HepG2 (cell line): Measurements from ENCODE around the gene PTPRE. TPM values are rescaled to one million over a fixed set of nuclear protein-coding genes. Genes with fewer than 3 reads are reported as not detected.

Source experiments
- ATAC-seq: fragments of 200-7000 bp; cut with Tn5 transposase; 3 replicates; pipeline ENCODE4 v1.9.1; 2020; ENCODE audit warnings: mild to moderate bottlenecking, moderate library complexity
- BruUV-seq: library from RNA; stranded (reverse); fragments of 400-500 nt; replicated peaks from 2 replicates; lab custom pipeline; 2021; lab: Mats Ljungman, UMichigan
- CTCF ChIA-PET: fragments of 300-600 bp; formaldehyde crosslinking; extraction: SDS; loops from one replicate; lab custom pipeline; 2021; ENCODE audit warnings: low total read pairs, inconsistent platforms, low intra/inter-chr PET ratio; lab: Yijun Ruan, JAX
- POLR2A ChIA-PET: fragments of 350-600 bp; sonication (Branson Sonifier 250); formaldehyde crosslinking; loops from one replicate; lab custom pipeline; 2020; ENCODE audit warnings: antibody characterized with exemption, inconsistent platforms; lab: Yijun Ruan, JAX
- DNase-seq: peaks from one replicate; pipeline ENCODE4 v3.0.0-alpha.2; 2015; ENCODE audit warnings: low spot score
- FAIRE-seq: peaks from 3 replicates; lab custom pipeline; 2011; peaks lifted over from hg19 to GRCh38; lab: Jason Lieb, UNC
- H2AFZ ChIP-seq: one replicate; pipeline ENCODE4 v1.6.1; 2011; ENCODE audit warnings: low read length, inconsistent platforms
- H3K27ac ChIP-seq: fragments of 300-600 bp; 3 replicates; pipeline ENCODE4 v1.8.0; 2011; ENCODE audit warnings: mixed run types, mild to moderate bottlenecking, mixed read lengths, low read length, inconsistent platforms; ENCODE audit not compliant: insufficient read depth; ENCODE audit errors: extremely low read length
- H3K27me3 ChIP-seq, 2 experiments: fragments of 200-600 bp in 1 of 2; 2 replicates in 1 of 2; 3 replicates in 1 of 2; pipeline versions ENCODE4 v1.6.0 to v1.8.0; 2011; ENCODE audit warnings: low read length in 2 of 2, mild to moderate bottlenecking in 2 of 2, moderate library complexity in 2 of 2, inconsistent platforms in 1 of 2; ENCODE audit not compliant: insufficient read depth in 2 of 2, control insufficient read depth in 1 of 2
- H3K36me3 ChIP-seq, 2 experiments: fragments of 200-600 bp in 1 of 2; replicated peaks in 1 of 2; 2 replicates in 1 of 2; 3 replicates in 1 of 2; pipeline versions ENCODE4 v1.5.1 to v1.8.0; 2011; ENCODE audit warnings: low read length in 2 of 2, inconsistent platforms in 1 of 2; ENCODE audit not compliant: insufficient read depth in 2 of 2, control insufficient read depth in 1 of 2
- H3K4me1 ChIP-seq: 2 replicates; pipeline ENCODE4 v1.5.1; 2012; ENCODE audit warnings: low read length, inconsistent platforms; ENCODE audit not compliant: insufficient read depth
- H3K4me2 ChIP-seq: 2 replicates; pipeline ENCODE4 v1.6.0; 2011; ENCODE audit warnings: low read depth, low read length, inconsistent platforms
- H3K4me3 ChIP-seq, 3 experiments: fragments of 200-600 bp in 1 of 3; sonication (generic), shearing (Covaris generic) in 1 of 3; replicated peaks in 1 of 3; 2 replicates each; pipeline ENCODE4 v1.5.1; 2011 to 2016; ENCODE audit warnings: low read length in 3 of 3, inconsistent platforms in 2 of 3, low read depth in 2 of 3, mild to moderate bottlenecking in 2 of 3, control low read depth in 1 of 3, mixed read lengths in 1 of 3; ENCODE audit not compliant: insufficient read depth in 1 of 3
- H3K79me2 ChIP-seq: one replicate; pipeline ENCODE4 v1.6.1; 2011; ENCODE audit warnings: low read length, inconsistent platforms; ENCODE audit not compliant: insufficient read depth
- H3K9ac ChIP-seq: 2 replicates; pipeline ENCODE4 v1.6.0; 2011; ENCODE audit warnings: mild to moderate bottlenecking, low read depth, low read length, inconsistent platforms; ENCODE audit not compliant: insufficient read depth
- H3K9me3 ChIP-seq: 2 replicates; pipeline ENCODE4 v1.5.1; 2012; ENCODE audit warnings: mild to moderate bottlenecking, low read length
- H4K20me1 ChIP-seq: 2 replicates; pipeline ENCODE4 v1.6.0; 2011; ENCODE audit warnings: inconsistent platforms, mild to moderate bottlenecking, low read length, moderate library complexity; ENCODE audit not compliant: insufficient read depth
- ARID3A ChIP-seq: IDR thresholded peaks from 2 replicates; pipeline ENCODE4 v1.6.1; 2012; ENCODE audit warnings: low read depth, low read length, improper control_type of control experiment
- NFE2 ChIP-seq: sonication (generic); formaldehyde crosslinking; IDR thresholded peaks from 2 replicates; pipeline ENCODE4 v1.4.0; 2020; ENCODE audit warnings: missing genetic modification reagents
- RORA ChIP-seq: sonication (generic); formaldehyde crosslinking; IDR thresholded peaks from 2 replicates; pipeline ENCODE4 v1.5.0; 2020; ENCODE audit warnings: mild to moderate bottlenecking, missing genetic modification reagents, moderate library complexity
- WGBS: methylation state at CpG from one replicate; pipeline ENCODE4 v1.1.6; 2017; ENCODE audit warnings: low lambda C conversion rate; 5-methylcytosine and 5-hydroxymethylcytosine counted together
- in situ Hi-C: cut with HindIII; loops from 2 replicates; pipeline ENCODE4 v1.10.0; 2017; ENCODE audit warnings: low pct_unique_long_range_greater_than_20kb; ENCODE audit not compliant: extremely low pct_ligation_motif_present
- intact Hi-C: fragments of 100-400 bp; cut with micrococcal nuclease; formaldehyde crosslinking; loops from one replicate; pipeline ENCODE4 v1.10.0; 2022; ENCODE audit not compliant: unreplicated experiment
- polyA plus RNA-seq, 8 experiments: library from polyadenylated mRNA; depleted of rRNA in 3 of 8; stranded (reverse) in 7 of 8; unstranded in 1 of 8; fragments of >200 nt; fragmentation: Illumina TruSeq in 4 of 8; extraction: Trizol in 4 of 8; gene quantifications; 2 replicates each; pipeline versions ENCODE4 v1.2.1 to v1.2.3, GENCODE V29; 2011 to 2016; ENCODE audit warnings: low read depth in 4 of 8, missing spikeins in 1 of 8, mixed read lengths in 1 of 8; ENCODE audit not compliant: insufficient read depth in 1 of 8
- total RNA-seq, 5 experiments: library from RNA; depleted of rRNA; stranded (reverse); fragments of >200 nt; fragmentation: Illumina TruSeq; extraction: Trizol; gene quantifications; 2 replicates each; pipeline ENCODE4 v1.2.3, GENCODE V29; 2016; ENCODE audit warnings: low read depth in 1 of 5
- TF ChIP-seq, protein P1 (sequence below): sonication (generic); formaldehyde crosslinking; IDR thresholded peaks from 2 replicates; pipeline ENCODE4 v1.4.0; 2020; ENCODE audit warnings: missing genetic modification reagents

Gene PTPRE
- total and polyA plus RNA-seq, 2 of the 13 experiments (the other 11 are each of a cell fraction or from before 2014, with no cell fraction given), result 0.01 to 0.02 TPM

DNA sequence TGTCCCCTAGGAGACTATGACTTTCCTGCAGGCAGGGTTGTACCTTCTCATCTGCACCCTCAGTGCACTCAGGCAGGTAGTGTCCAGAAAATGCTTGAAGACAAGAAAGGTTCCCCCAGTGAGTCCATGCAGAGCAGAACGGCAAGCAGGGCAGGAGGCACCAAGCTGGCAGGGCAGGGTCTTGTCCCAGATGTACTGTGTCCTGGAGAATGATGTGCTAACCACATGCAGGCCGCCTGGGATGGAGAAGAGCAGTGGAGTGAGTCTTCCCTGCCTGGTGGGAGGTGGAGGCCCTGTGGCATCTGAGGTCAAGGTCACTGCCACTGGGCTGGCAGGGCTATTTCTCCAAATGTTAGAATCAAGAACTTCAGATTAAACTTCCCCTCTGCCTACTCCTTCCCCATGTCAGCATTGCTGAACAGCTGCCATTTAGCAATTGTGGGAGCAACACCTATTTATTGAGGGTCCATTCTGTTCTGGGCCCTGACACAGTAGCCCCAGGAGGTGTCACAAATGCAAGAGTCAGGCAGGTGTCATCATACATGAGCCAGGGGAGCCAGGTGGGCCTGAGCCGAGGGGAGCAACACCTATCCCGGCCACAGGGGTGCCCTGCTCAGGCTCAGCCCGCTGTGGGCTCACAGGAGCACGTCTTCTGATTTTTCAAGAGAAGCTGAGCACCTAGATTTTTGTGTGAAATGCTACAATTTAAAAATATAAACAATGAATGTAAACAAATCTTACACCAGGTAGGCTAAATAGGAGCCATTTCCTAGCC lies 34.1 kb downstream of the PTPRE start:
- CTCF ChIA-PET, result no interaction called here
- Histone ChIP-seq H2AFZ (no peak overlapping the region), H3K4me2 (no peak overlapping the region), H4K20me1 (no peaks in the 10 kb centered on the region), H3K27me3 (peaks cover 1 to 7% of the 10 kb centered on the region in 2 experiments; a peak in 2 of 5 replicates), H3K27ac (no peak overlapping the region), H3K36me3 (no peaks in the 10 kb centered on the region), H3K79me2 (no peaks in the 10 kb centered on the region), H3K9ac (no peak overlapping the region), H3K4me1 (no peaks in the 10 kb centered on the region), H3K4me3 (no peak overlapping the region), H3K9me3 (no peaks in the 10 kb centered on the region)
- BruUV-seq, result no TSS peak
- intact Hi-C loops, result no loop called here
- in situ Hi-C loops, result no loop called here
- ATAC-seq (no peak), FAIRE-seq (no peak), DNase-seq (no peak)
- POLR2A ChIA-PET, result no interaction called here
- 13% methylated on average over 5 of the region's 6 CpGs for WGBS
- TF ChIP-seq, protein P1, sequence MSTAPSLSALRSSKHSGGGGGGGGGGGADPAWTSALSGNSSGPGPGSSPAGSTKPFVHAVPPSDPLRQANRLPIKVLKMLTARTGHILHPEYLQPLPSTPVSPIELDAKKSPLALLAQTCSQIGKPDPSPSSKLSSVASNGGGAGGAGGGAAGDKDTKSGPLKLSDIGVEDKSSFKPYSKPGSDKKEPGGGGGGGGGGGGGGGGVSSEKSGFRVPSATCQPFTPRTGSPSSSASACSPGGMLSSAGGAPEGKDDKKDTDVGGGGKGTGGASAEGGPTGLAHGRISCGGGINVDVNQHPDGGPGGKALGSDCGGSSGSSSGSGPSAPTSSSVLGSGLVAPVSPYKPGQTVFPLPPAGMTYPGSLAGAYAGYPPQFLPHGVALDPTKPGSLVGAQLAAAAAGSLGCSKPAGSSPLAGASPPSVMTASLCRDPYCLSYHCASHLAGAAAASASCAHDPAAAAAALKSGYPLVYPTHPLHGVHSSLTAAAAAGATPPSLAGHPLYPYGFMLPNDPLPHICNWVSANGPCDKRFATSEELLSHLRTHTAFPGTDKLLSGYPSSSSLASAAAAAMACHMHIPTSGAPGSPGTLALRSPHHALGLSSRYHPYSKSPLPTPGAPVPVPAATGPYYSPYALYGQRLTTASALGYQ (CRISPR knock-in tag), result no peak
- TF ChIP-seq RORA (CRISPR knock-in tag), result no peak
- no peak for TF ChIP-seq ARID3A
- no peak for TF ChIP-seq NFE2
